Heart left ventricle (tissue), 16 donors: ENCODE results near the gene POU5F1. TPM values are rescaled to one million over a fixed set of nuclear protein-coding genes. Genes with fewer than 3 reads are reported as not detected.

Source experiments
- ATAC-seq, 4 donors: fragments of 200-7000 bp; cut with Tn5 transposase; one replicate each; pipeline ENCODE4 v1.9.1; 2020 to 2022; ENCODE audit warnings: moderate library complexity in 4 of 4, mild to moderate bottlenecking in 3 of 4, moderate number of reproducible peaks in 1 of 4
- DNase-seq, 5 donors: peaks; one replicate each; pipeline ENCODE4 v3.0.0-alpha.2; 2020
- H3K27ac ChIP-seq, 12 donors: fragments of 200-600 bp; sonication (generic) in 4 of 12; one replicate each; pipeline versions ENCODE4 v1.5.0 to v1.8.0; 2016 to 2022; ENCODE audit warnings: mild to moderate bottlenecking in 2 of 12
- H3K27me3 ChIP-seq, 9 donors: fragments of 200-600 bp; sonication (generic) in 2 of 9; one replicate each; pipeline versions ENCODE4 v1.5.1 to v1.8.0; 2016 to 2022; ENCODE audit warnings: mild to moderate bottlenecking in 3 of 9
- H3K36me3 ChIP-seq, 9 donors: fragments of 200-600 bp; sonication (generic) in 2 of 9; one replicate each; pipeline versions ENCODE4 v1.5.0 to v1.8.0; 2018 to 2022; ENCODE audit warnings: mild to moderate bottlenecking in 2 of 9
- H3K4me1 ChIP-seq, 12 donors: fragments of 200-600 bp; sonication (generic) in 4 of 12; one replicate each; pipeline versions ENCODE4 v1.5.0 to v1.8.0; 2016 to 2022; ENCODE audit warnings: mild to moderate bottlenecking in 3 of 12
- H3K4me3 ChIP-seq, 12 donors: fragments of 200-600 bp; sonication (generic) in 4 of 12; one replicate each; pipeline versions ENCODE4 v1.5.0 to v1.8.0; 2017 to 2022; ENCODE audit warnings: mild to moderate bottlenecking in 9 of 12, moderate library complexity in 4 of 12
- H3K9me3 ChIP-seq, 12 donors: fragments of 200-600 bp; sonication (generic) in 4 of 12; one replicate each; pipeline versions ENCODE4 v1.5.0 to v1.8.0; 2016 to 2022; ENCODE audit warnings: mild to moderate bottlenecking in 1 of 12
- POLR2A ChIP-seq, 2 donors: fragments of 450-650 bp; IDR thresholded peaks; one replicate each; pipeline ENCODE4 v1.6.1; 2017; ENCODE audit warnings: antibody characterized with exemption in 2 of 2, mild to moderate bottlenecking in 2 of 2, moderate library complexity in 2 of 2
- WGBS, 4 donors: extraction: QIAGEN DNeasy Blood & Tissue Kit in 2 of 4; methylation state at CpG; one replicate each; pipeline versions ENCODE4 v1.1.5 to v1.1.7; 2013 to 2018; 5-methylcytosine and 5-hydroxymethylcytosine counted together
- intact Hi-C, 10 donors: fragments of 100-400 bp; cut with DNase I; formaldehyde crosslinking; loops; one replicate each; pipeline versions ENCODE4 v1.11.1 to v1.14.2; 2022
- polyA plus RNA-seq, 2 donors: library from polyadenylated mRNA; stranded (reverse); fragments of 200-250 nt; gene quantifications; one replicate each; pipeline ENCODE4 v1.2.3, GENCODE V29; 2013
- total RNA-seq, 9 donors: library from RNA; depleted of rRNA in 2 of 9; stranded (reverse); fragments of >200 nt in 2 of 9; fragmentation: NEBNext Ultra II Directional in 3 of 9; extraction: Animal tissue kit (Norgen Biotek cat#: 25700) in 3 of 9; gene quantifications; one replicate each; pipeline versions ENCODE4 v1.1.0 to v1.2.4, GENCODE V29; 2016 to 2023
- TF ChIP-seq, protein P1 (sequence below), 12 donors: fragments of 200-600 bp; sonication (generic) in 4 of 12; IDR thresholded peaks; one replicate each; pipeline versions ENCODE4 v1.5.0 to v1.8.0; 2018 to 2022; ENCODE audit warnings: antibody characterized with exemption in 12 of 12, mild to moderate bottlenecking in 5 of 12
- donor health status: ischemic (EF 13 %, LVEDD 7.1; RV severe dilation, severe dysfunction).
- donor health status: healthy with polysubstance abuse.
- donor health status: DM: no; HTN: yes; CAD: no.
- donor health status: DM: no; HTN: no; CAD: no.
- donor health status: ischemic (EF 25% LVEDD 6.9; RV normal size, moderate dysfunction).
- donor health status: ischemic (EF 25% LVEDD 5.7; RV mildly dilated, moderate dysfunction).
- donor health status: healthy.
- donor health status: DM: yes; HTN: yes; CAD: no.
- donor health status: ischemic (EF 35%, LVEDD 5.7; RV mildly dilated, moderate dysfunction).
- donor health status: nonischemic (EF 11% LVEDD 7.7; RV severe dilation, severe dysfunction).
- donor health status: DM: yes; HTN: yes; CAD: no.
- donor health status: PGD.
- donor health status: ischemic (EF 29% LVEDD 5.4; RV normal size, mild dysfunction).
- donor health status: nonischemic (EF 23%, LVEDD 6.1; RV moderate dilation, normal function).

The POU5F1 gene
- total and polyA plus RNA-seq, 11 donors = 0.16 to 1.3 (median 0.52) TPM; not detected in 1

GRCh38 chr6:31139599-31139998 lies 30.9 kb downstream of the POU5F1 start:
- intact Hi-C loops = loop anchor here in 7 of 10 donors (2.0 to 10.0 kb wide), 6 partner anchors 38 to 228 kb away; partner anchors contain the start of gene HLA-C (in 1 of the 7)
- ATAC-seq (no peak), DNase-seq (peak in 1 of 5 donors; percentile 41)
- Histone ChIP-seq H3K27ac (peak overlapping the region in 1 of 12 donors; percentile 10), H3K36me3 (peaks cover 0 to 14% (median 0%) of the 10 kb centered on the region in 9 donors), H3K9me3 (no peaks in the 10 kb centered on the region), H3K4me1 (peaks cover 0 to 38% (median 24%) of the 10 kb centered on the region in 12 donors), H3K27me3 (no peaks in the 10 kb centered on the region), H3K4me3 (no peak overlapping the region)
- no peak for TF ChIP-seq POLR2A (IDR thresholded peaks at IDR 0.05)
- TF ChIP-seq, protein P1, sequence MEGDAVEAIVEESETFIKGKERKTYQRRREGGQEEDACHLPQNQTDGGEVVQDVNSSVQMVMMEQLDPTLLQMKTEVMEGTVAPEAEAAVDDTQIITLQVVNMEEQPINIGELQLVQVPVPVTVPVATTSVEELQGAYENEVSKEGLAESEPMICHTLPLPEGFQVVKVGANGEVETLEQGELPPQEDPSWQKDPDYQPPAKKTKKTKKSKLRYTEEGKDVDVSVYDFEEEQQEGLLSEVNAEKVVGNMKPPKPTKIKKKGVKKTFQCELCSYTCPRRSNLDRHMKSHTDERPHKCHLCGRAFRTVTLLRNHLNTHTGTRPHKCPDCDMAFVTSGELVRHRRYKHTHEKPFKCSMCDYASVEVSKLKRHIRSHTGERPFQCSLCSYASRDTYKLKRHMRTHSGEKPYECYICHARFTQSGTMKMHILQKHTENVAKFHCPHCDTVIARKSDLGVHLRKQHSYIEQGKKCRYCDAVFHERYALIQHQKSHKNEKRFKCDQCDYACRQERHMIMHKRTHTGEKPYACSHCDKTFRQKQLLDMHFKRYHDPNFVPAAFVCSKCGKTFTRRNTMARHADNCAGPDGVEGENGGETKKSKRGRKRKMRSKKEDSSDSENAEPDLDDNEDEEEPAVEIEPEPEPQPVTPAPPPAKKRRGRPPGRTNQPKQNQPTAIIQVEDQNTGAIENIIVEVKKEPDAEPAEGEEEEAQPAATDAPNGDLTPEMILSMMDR (IDR thresholded peaks at IDR 0.05) = no peak
- WGBS, 4 donors = 13 to 23% (median 15%) methylated on average over 4 of the region's 4 CpGs

DNA sequence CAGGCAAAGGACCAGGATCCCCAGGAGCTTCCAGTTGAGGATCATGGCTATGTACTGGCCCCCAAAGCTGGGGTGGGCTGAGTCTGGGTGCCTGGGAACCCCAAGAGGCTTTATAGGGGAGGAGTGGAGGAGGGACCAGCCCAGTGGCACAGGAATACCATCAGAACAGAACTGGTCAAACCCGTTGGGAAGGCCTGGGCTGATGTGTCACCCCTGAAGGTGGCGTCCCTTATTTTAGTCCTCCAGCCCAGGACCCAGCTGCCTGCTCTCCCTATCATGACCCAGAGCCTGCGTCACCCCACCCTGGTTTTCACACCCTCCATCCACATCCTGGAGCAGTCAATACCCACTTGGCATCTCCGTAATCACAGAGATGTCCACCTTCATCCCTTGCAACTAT lies 31.5 kb downstream of the POU5F1 start, which contains the start of gene PSORS1C2:
PSORS1C2 (minus strand) TSS at position 85 of the 400 bp plus-strand sequence; CDS start at position 45, 40 bp downstream.
- ATAC-seq = no peak
- H3K27ac ChIP-seq = peak within 1 kb of the TSS in 1 of 12 donors; percentile 32
- no peak for TF ChIP-seq POLR2A (IDR thresholded peaks at IDR 0.05)
- TF ChIP-seq, protein P1 (IDR thresholded peaks at IDR 0.05) = no peak
- intact Hi-C loops = loop anchor here in 7 of 10 donors (2.0 to 10.0 kb wide), 6 partner anchors 38 to 228 kb away; partner anchors contain the start of gene HLA-C (in 1 of the 7)
- 82 to 89% (median 87%) methylated on average over 4 of the region's 4 CpGs for WGBS, 4 donors
- H3K36me3 ChIP-seq = peaks cover 0 to 7% (median 0%) of the 10 kb centered on the region in 9 donors
- H3K9me3 ChIP-seq = no peaks in the 10 kb centered on the region
- DNase-seq = no peak
- no peaks in the 10 kb centered on the region for H3K27me3 ChIP-seq
- H3K4me1 ChIP-seq = peaks cover 0 to 38% (median 24%) of the 10 kb centered on the region in 12 donors
- peak within 1 kb of the TSS in 5 of 12 donors; percentile 21 to 42 (median 33) for H3K4me3 ChIP-seq

DNA sequence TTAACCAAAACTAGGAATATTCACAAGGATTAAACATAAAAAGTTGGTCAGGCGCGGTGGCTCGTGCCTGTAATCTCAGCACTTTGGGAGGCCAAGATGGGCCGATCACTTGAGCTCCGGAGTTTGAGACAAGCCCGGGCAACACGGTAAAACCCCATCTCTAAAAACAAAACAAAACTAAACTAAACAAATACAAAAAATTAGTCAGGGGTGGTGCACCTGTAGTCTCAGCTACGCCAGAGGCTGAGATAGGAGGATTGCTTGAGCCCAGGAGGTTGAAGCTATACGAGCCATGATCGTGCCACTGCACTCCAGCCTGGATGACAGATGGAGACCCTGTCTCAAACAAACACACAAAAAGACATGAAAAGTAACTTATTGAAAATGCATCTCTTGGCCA lies 34.8 kb downstream of the POU5F1 start:
- DNase-seq (no peak), ATAC-seq (no peak)
- Histone ChIP-seq H3K27me3 (no peaks in the 10 kb centered on the region), H3K9me3 (no peaks in the 10 kb centered on the region), H3K36me3 (no peaks in the 10 kb centered on the region), H3K4me3 (no peak overlapping the region), H3K27ac (no peak overlapping the region), H3K4me1 (peaks cover 0 to 15% (median 9%) of the 10 kb centered on the region in 12 donors)
- 85 to 89% (median 86%) methylated on average over 10 of the region's 10 CpGs for whole genome bisulfite sequencing, 4 donors
- TF ChIP-seq, protein P1 (IDR thresholded peaks at IDR 0.05) = no peak
- no peak for TF ChIP-seq POLR2A (IDR thresholded peaks at IDR 0.05)
- intact Hi-C loops = loop anchor here (2.0 to 10.0 kb wide), 5 partner anchors 42 to 232 kb away; partner anchors contain the start of gene HLA-C (in 1 of the 10)

DNA sequence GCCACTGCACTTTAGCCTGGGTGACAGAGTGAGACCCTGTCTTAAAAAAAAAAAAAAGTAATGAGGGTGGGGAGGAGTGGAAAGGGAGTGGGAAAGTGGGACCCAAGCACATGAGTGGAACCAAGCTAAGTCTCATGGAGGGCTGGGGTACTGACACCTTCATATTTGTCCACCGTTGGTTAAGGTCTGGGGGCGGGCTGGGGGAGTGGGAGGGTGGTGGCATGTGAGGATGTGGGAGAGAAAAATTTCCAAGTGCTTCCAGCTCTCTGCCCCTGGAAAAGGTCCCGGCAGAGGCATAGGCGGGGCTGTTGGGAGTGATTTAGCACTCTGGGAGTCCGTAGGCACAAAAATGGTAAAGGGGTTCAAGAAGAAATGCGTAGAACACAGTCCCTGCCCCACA lies 37.7 kb downstream of the POU5F1 start:
- no peak for ATAC-seq

More for the DNA sequence above, 37.7 kb downstream of the POU5F1 start:
- Histone ChIP-seq H3K4me1 (peaks cover 0 to 9% (median 3%) of the 10 kb centered on the region in 12 donors), H3K4me3 (no peak overlapping the region), H3K36me3 (no peaks in the 10 kb centered on the region), H3K9me3 (no peaks in the 10 kb centered on the region), H3K27ac (no peak overlapping the region), H3K27me3 (no peaks in the 10 kb centered on the region)
- WGBS, 4 donors = 69 to 80% (median 74%) methylated on average over 6 of the region's 6 CpGs
- DNase-seq = no peak
- TF ChIP-seq, protein P1 (IDR thresholded peaks at IDR 0.05) = no peak
- TF ChIP-seq POLR2A (IDR thresholded peaks at IDR 0.05) = no peak
- intact Hi-C loops = loop anchor here in 1 of 10 donors (10.0 kb wide), 1 partner anchor 142 kb away; the partner anchor contains the start of gene HLA-C
